IMR-90 (cell line): ENCODE data around the gene EPHB6.

Experiments
- BHLHE40 ChIP-seq: fragments of 150-350 bp; IDR thresholded peaks from 2 replicates; pipeline ENCODE4 v1.6.1; 2016; ENCODE audit warnings: mild to moderate bottlenecking, low read depth, low read length
- CEBPB ChIP-seq: IDR thresholded peaks from 2 replicates; pipeline ENCODE4 v1.6.1; 2012; ENCODE audit warnings: low read depth, low read length, improper control_type of control experiment
- CTCF ChIP-seq: conservative IDR thresholded peaks from 2 replicates; pipeline ENCODE4 v1.5.1; 2012; ENCODE audit warnings: mild to moderate bottlenecking, low read depth, low read length, improper control_type of control experiment
- ELK1 ChIP-seq: fragments of 150-350 bp; IDR thresholded peaks from 2 replicates; pipeline ENCODE4 v1.6.1; 2016; ENCODE audit warnings: low read depth, mild to moderate bottlenecking, low read length, moderate library complexity, borderline replicate concordance
- MAFK ChIP-seq: IDR thresholded peaks from 2 replicates; pipeline ENCODE4 v1.6.1; 2012; ENCODE audit warnings: low read depth, low read length, improper control_type of control experiment
- MAZ ChIP-seq: IDR thresholded peaks from 2 replicates; pipeline ENCODE4 v1.6.1; 2012; ENCODE audit warnings: low read depth, mild to moderate bottlenecking, low read length, improper control_type of control experiment, moderate library complexity, borderline replicate concordance
- MXI1 ChIP-seq: IDR thresholded peaks from 2 replicates; pipeline ENCODE4 v1.6.1; 2012; ENCODE audit warnings: low read depth, mild to moderate bottlenecking, low read length, moderate library complexity, borderline replicate concordance
- NFE2L2 ChIP-seq: fragments of 150-350 bp; IDR thresholded peaks from 2 replicates; pipeline ENCODE4 v1.6.1; 2016; ENCODE audit warnings: low read depth, mild to moderate bottlenecking, low read length
- POLR2A ChIP-seq: IDR thresholded peaks from 2 replicates; pipeline ENCODE4 v1.6.1; 2012; ENCODE audit warnings: mild to moderate bottlenecking, low read depth, low read length
- RFX5 ChIP-seq: IDR thresholded peaks from 2 replicates; pipeline ENCODE4 v1.8.0; 2012; ENCODE audit warnings: low read depth, mild to moderate bottlenecking, low read length, moderate library complexity
- USF2 ChIP-seq: fragments of 150-350 bp; IDR thresholded peaks from 2 replicates; pipeline ENCODE4 v1.6.1; 2017; ENCODE audit warnings: mild to moderate bottlenecking, antibody characterized with exemption, low read length, low read depth

- TF ChIP-seq USF2 = no peak
- TF ChIP-seq MAFK = no peak
- TF ChIP-seq CTCF = no peak
- TF ChIP-seq POLR2A = no peak
- TF ChIP-seq MAZ = no peak
- TF ChIP-seq ELK1 = no peak
- TF ChIP-seq RFX5 = no peak
- no peak for TF ChIP-seq NFE2L2
- TF ChIP-seq CEBPB = no peak
- no peak for TF ChIP-seq BHLHE40
- TF ChIP-seq MXI1 = no peak
Observed at GRCh38 chr7:142863891-142864685, 9.2 kb downstream of the EPHB6 start.
